DOHH2 (cell line): Measurements from ENCODE around the gene BRINP3.

Source experiments
- CTCF ChIP-seq: fragments of 200-600 bp; sonication (generic); IDR thresholded peaks from one replicate; pipeline ENCODE4 v1.5.1; 2014; ENCODE audit warnings: antibody characterized with exemption, mild to moderate bottlenecking, low read depth, low read length; ENCODE audit not compliant: poor library complexity, severe bottlenecking
- EZH2phosphoT487 ChIP-seq: fragments of 200-600 bp; sonication (generic); IDR thresholded peaks from 2 replicates; pipeline ENCODE4 v1.6.1; 2017; ENCODE audit warnings: borderline replicate concordance, mild to moderate bottlenecking, antibody characterized with exemption, low read length, moderate library complexity, mixed read lengths

GRCh38 chr1:190273161-190273560 lies 204.5 kb downstream of the BRINP3 start:
- TF ChIP-seq CTCF (no peak), EZH2phosphoT487 (no peak)
